ENCODE data around the gene SPAG16.

Gene SPAG16

GRCh38 chr2:213285404-213285803 lies 1.1 kb downstream of the SPAG16 start:
- Histone ChIP-seq H3K9ac (ENCODE audit: low read length) (peak overlapping the region; percentile 67; the same call in 1 of the 2 replicates), H3K36me3 (ENCODE audit: insufficient read depth, low read length) (no peaks in the 10 kb centered on the region), H3K4me2 (ENCODE audit: low read length) (peak overlapping the region; percentile 86), H3F3A (ENCODE audit: insufficient read depth, low read length) (no peaks in the 10 kb centered on the region), H2AFZ (ENCODE audit: low read length) (no peak overlapping the region), H4K20me1 (ENCODE audit: insufficient read depth, low read length) (no peaks in the 10 kb centered on the region), H3K27ac (ENCODE audit: low read depth, low read length, poor library complexity, severe bottlenecking) (no peak overlapping the region), H3K79me2 (ENCODE audit: insufficient read depth, low read length) (no peaks in the 10 kb centered on the region), H3K9me3 (ENCODE audit: low read length) (no peaks in the 10 kb centered on the region), H3K4me1 (ENCODE audit: insufficient read depth, low read length, severe bottlenecking) (peaks cover 27% of the 10 kb centered on the region), H3K9me2 (ENCODE audit: low read depth, low read length) (no peaks in the 10 kb centered on the region), H3K4me3 (ENCODE audit: low read depth, low read length, poor library complexity, severe bottlenecking) (peak overlapping the region; percentile 69), H3K27me3 (ENCODE audit: insufficient read depth, low read length) (no peaks in the 10 kb centered on the region)
- TF ChIP-seq CTCF (IDR thresholded peaks at IDR 0.05; ENCODE audit: low read length) (no peak), EZH2 (IDR thresholded peaks at IDR 0.05; ENCODE audit: borderline replicate concordance, low read length) (no peak)

DNA sequence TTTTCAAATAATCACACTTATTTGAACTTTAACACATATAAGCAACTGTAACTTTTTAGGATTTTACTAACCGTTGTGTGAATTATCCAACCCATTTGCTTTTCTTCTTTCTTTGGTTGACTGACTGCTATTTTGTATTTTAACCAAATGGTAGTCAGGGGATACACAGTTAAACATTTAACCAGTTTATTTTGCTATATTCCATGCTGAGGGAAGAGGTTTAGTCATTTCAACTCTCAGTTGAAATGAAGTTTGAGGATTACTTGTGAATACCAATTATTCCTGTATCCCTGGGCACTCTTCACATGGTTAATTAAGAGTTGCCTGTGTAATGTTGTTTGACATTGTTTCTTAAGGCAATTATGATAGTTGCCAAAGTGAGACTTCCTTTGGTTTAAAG lies 1.9 kb downstream of the SPAG16 start:
- TF ChIP-seq EZH2 (IDR thresholded peaks at IDR 0.05; ENCODE audit: borderline replicate concordance, low read length) (no peak), CTCF (IDR thresholded peaks at IDR 0.05; ENCODE audit: low read length) (no peak)
- no peaks in the 10 kb centered on the region for H3K36me3 ChIP-seq (ENCODE audit: insufficient read depth, low read length)
- no peak overlapping the region for H3K27ac ChIP-seq (ENCODE audit: low read depth, low read length, poor library complexity, severe bottlenecking)
- H4K20me1 ChIP-seq (ENCODE audit: insufficient read depth, low read length) = no peaks in the 10 kb centered on the region
- no peaks in the 10 kb centered on the region for H3F3A ChIP-seq (ENCODE audit: insufficient read depth, low read length)
- H3K79me2 ChIP-seq (ENCODE audit: insufficient read depth, low read length) = no peaks in the 10 kb centered on the region
- H3K4me2 ChIP-seq (ENCODE audit: low read length) = no peak overlapping the region; the same call in 1 of the 2 replicates
- H2AFZ ChIP-seq (ENCODE audit: low read length) = no peak overlapping the region
- H3K9me3 ChIP-seq (ENCODE audit: low read length) = no peaks in the 10 kb centered on the region
- no peaks in the 10 kb centered on the region for H3K27me3 ChIP-seq (ENCODE audit: insufficient read depth, low read length)
- no peaks in the 10 kb centered on the region for H3K9me2 ChIP-seq (ENCODE audit: low read depth, low read length)
- H3K4me3 ChIP-seq (ENCODE audit: low read depth, low read length, poor library complexity, severe bottlenecking) = no peak overlapping the region
- H3K9ac ChIP-seq (ENCODE audit: low read length) = no peak overlapping the region
- H3K4me1 ChIP-seq (ENCODE audit: insufficient read depth, low read length, severe bottlenecking) = peaks cover 27% of the 10 kb centered on the region

DNA sequence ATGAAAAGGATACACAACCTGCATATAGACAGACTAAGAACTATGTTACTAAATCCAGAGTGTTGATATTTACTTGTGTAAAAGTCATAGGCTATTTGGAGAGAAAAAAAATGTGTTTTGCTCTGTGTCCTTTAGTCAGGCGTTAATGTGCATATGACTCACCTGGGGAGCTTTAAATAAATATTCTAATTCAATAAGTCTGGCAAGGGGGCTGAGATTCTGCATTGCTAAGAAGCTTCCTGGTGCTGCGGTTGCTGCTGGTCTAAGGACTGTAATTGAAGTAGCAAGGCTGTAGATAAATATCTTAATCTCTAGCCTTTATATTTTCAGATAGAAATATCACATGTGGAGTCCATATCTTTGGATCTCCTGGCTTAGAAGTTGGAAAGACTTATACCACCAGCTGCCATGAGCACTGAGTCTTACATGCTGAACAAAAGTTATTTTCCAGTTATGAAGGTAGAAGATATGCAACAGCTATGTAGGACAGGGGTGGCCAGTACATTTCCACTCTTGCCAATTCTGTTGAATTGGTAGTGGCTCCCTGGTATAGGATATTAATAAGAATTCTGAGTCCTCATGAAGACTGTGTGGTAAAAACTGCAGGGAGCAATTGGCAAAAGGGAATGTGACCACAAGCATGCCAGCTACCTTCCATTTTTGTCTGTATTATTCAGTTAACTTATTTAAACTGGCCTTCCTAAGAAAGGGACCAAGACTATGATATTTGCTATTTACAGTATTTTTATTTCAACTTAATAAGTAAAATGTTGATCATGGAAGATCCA lies 4.8 kb downstream of the SPAG16 start:
- Histone ChIP-seq H3K4me2 (ENCODE audit: low read length) (no peak overlapping the region), H3K9me3 (ENCODE audit: low read length) (no peaks in the 10 kb centered on the region), H3K79me2 (ENCODE audit: insufficient read depth, low read length) (no peaks in the 10 kb centered on the region), H3K9me2 (ENCODE audit: low read depth, low read length) (no peaks in the 10 kb centered on the region), H3K4me1 (ENCODE audit: insufficient read depth, low read length, severe bottlenecking) (peaks cover 16% of the 10 kb centered on the region), H3K36me3 (ENCODE audit: insufficient read depth, low read length) (no peaks in the 10 kb centered on the region), H3F3A (ENCODE audit: insufficient read depth, low read length) (no peaks in the 10 kb centered on the region), H2AFZ (ENCODE audit: low read length) (no peak overlapping the region), H4K20me1 (ENCODE audit: insufficient read depth, low read length) (no peaks in the 10 kb centered on the region), H3K27me3 (ENCODE audit: insufficient read depth, low read length) (no peaks in the 10 kb centered on the region), H3K4me3 (ENCODE audit: low read depth, low read length, poor library complexity, severe bottlenecking) (no peak overlapping the region), H3K9ac (ENCODE audit: low read length) (no peak overlapping the region), H3K27ac (ENCODE audit: low read depth, low read length, poor library complexity, severe bottlenecking) (no peak overlapping the region)
- TF ChIP-seq CTCF (IDR thresholded peaks at IDR 0.05; ENCODE audit: low read length) (no peak), EZH2 (IDR thresholded peaks at IDR 0.05; ENCODE audit: borderline replicate concordance, low read length) (no peak)

All from OCI-LY1 (cell line).